Activated CD4-positive, CD25-positive, alpha-beta regulatory T cell treated with anti-CD3 and anti-CD28 coated beads, Interleukin-2, amount 50 U/mL, for 24 hours (primary cell): Measurements from ENCODE around the gene VSIG8.

Source experiments
- ATAC-seq, 2 donors: fragments of 150-1000 bp; cut with Tn5 transposase; one replicate each; pipeline ENCODE4 v1.10.0; 2021; ENCODE audit warnings: mild to moderate bottlenecking in 1 of 2, moderate library complexity in 1 of 2

VSIG8 gene

GRCh38 chr1:159828176-159828575, 34.3 kb downstream of the VSIG8 start:
- no peak for ATAC-seq

- ATAC-seq: no peak
Measured at GRCh38 chr1:159827549-159827948, 34.9 kb downstream of the VSIG8 start.

GRCh38 chr1:159827102-159827490, 35.4 kb downstream of the VSIG8 start:
- no peak for ATAC-seq

GRCh38 chr1:159826441-159827101, 35.9 kb downstream of the VSIG8 start, which contains the start of gene SLAMF8:
Gene SLAMF8 (plus strand): TSS chr1:159826873. CDS start chr1:159826899, 26 bp downstream.
- ATAC-seq: peak; percentile 49 to 53

- ATAC-seq: no peak
Measured at GRCh38 chr1:159825564-159825963, 36.9 kb downstream of the VSIG8 start.

DNA sequence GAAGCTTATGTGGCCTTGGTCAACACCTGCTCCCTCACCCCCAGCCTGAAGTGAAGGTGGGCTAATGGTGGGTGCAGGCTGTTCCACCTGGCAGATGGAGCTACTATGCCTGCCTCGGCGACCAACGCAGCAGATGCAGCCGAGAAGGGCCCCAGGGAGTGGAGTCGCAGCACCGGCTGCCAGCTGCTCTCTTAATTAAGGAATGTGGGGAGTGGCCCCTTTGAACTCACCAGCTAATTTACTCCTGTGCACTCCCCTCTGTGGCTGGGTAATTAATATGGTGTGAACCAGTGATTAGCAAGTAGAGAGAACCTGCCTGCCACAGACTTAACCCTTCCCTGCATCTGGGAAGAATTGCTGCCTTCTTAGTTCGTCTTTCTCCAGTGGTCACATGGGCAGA, 39.1 kb downstream of the VSIG8 start:
- no peak for ATAC-seq

DNA sequence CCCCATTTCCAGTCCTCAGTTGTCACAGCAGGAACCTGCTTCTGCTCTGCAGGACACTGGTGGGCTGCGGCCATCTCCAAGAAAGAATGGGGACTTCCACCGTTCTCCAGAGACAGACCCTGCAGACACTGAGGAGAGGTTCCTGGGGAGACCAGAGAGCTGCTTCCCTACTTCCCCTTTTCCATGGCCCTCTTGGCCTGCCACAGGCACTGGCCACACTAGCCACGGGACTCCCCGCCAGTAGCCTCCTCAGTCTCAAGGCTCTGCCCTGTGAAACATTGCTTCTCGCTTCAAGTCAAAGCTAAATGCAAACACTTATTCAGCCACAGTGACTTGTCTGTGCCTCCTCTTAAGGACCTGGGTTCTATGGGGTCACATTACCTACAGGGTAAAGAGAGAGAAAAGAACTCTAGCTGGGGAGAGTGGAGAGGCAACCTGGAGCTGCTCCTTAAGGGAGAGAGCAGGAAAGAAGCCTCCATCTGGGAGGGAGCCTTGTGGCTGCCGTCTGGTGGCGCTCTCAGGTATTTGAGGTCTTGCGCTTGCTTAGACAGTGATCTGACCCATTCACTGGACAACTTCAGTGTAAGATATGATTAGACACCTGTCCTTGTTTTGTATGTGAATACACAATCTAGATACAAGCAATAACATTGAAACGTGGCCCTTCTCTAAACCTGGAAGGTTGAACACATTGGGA, 41.1 kb downstream of the VSIG8 start:
- ATAC-seq: no peak

DNA sequence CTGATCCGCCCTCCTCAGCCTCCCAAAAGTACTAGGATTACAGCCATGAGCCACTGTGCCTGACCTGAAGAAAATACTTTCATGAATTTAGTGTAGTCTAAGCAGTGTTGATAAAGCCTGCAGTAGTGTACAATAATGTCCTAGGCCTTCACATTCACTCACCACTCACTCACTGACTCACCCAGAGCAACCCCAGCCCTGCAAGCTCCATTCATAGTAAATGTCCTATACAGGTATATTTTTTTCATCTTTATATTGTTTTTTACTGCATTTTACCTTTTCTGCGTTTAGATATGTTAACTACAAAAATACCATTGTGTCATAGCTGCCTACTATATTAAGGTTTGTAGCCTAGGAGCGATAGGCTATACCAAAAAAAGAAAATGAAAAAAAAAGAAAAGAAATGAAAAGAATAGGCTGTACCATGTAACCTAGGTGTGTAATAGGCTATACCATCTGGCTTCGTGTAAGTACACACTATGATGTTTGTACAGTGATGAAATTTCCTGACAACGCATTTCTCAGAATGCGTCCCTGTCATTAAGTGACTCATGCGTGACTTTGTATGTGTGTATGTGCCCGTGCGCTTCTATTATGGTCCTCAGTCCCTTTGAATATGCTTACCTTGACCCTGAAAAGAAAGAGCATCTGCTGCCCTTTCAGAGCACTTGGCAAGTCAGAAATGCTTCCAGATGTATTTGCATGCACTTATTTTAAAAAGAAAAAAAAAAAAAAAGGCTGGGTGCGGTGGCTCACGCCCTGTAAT, 45.0 kb downstream of the VSIG8 start:
- ATAC-seq: no peak

DNA sequence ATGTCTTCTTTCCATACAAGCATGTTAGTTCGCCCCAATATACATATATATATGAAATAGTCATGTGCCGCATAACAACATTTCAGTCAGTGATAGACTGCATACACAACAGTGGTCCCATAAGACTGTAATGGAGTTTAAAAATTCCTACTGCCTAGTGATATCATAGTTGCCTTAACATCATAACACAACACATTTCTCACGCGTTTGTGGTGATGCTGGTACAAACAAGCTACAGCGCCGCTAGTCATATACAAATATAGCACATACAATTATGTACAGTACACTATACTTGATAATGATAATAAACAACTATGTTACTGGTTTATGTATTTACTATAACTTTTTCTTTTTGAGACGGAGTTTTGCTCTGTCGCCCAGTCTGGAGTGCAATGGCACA, 46.5 kb downstream of the VSIG8 start:
- ATAC-seq: no peak

DNA sequence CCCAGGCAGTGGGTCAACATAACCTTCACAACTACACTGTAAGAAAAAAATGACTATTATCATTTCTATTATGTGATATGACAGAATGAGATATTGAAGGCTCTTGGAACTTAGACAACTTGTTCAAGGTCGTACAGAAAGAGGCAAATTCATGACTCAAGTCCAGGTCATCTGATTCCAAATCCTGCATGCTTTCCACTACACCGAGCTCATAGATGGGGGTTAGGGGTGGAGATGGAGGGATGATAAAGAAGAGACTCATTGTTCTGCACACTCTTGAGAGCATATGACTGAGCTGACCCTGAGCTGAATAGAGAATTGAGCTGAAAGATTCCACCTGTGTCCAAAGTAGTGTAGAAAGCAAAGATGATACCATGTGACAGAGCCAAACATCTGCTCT, 57.5 kb downstream of the VSIG8 start:
- no peak for ATAC-seq
